Spleen (tissue), 11 donors: Measurements from ENCODE around the gene CACNA2D3. TPM values are rescaled to one million over a fixed set of nuclear protein-coding genes. Genes with fewer than 3 reads are reported as not detected.

ENCODE experiments used
- DNase-seq: peaks from one replicate; pipeline ENCODE4 v3.0.0-alpha.2; 2020
- H3K27ac ChIP-seq, 8 donors: fragments of 200-600 bp; sonication (generic) in 7 of 8; 1 replicate in 4 of 8; 2 replicates in 4 of 8; pipeline versions ENCODE4 v1.5.0 to v1.8.0; 2016 to 2021; ENCODE audit warnings: inconsistent platforms in 4 of 8, mild to moderate bottlenecking in 4 of 8, moderate library complexity in 1 of 8
- H3K27me3 ChIP-seq, 7 donors: fragments of 200-600 bp; sonication (generic) in 6 of 7; replicated peaks in 1 of 7; 1 replicate in 4 of 7; 2 replicates in 3 of 7; pipeline versions ENCODE4 v1.5.0 to v1.8.0; 2016 to 2021; ENCODE audit warnings: inconsistent platforms in 3 of 7, mild to moderate bottlenecking in 1 of 7
- H3K36me3 ChIP-seq, 6 donors: fragments of 200-600 bp; sonication (generic) in 5 of 6; 1 replicate in 4 of 6; 2 replicates in 2 of 6; pipeline versions ENCODE4 v1.5.0 to v1.8.0; 2016 to 2021; ENCODE audit warnings: inconsistent platforms in 2 of 6
- H3K4me1 ChIP-seq, 6 donors: fragments of 200-600 bp; sonication (generic) in 5 of 6; 1 replicate in 3 of 6; 2 replicates in 3 of 6; pipeline versions ENCODE4 v1.5.0 to v1.8.0; 2016 to 2021; ENCODE audit warnings: inconsistent platforms in 3 of 6
- H3K4me3 ChIP-seq, 8 donors: fragments of 200-600 bp; sonication (generic) in 7 of 8; 1 replicate in 4 of 8; 2 replicates in 4 of 8; pipeline versions ENCODE4 v1.5.0 to v1.8.0; 2016 to 2021; ENCODE audit warnings: inconsistent platforms in 4 of 8, mild to moderate bottlenecking in 4 of 8, moderate library complexity in 2 of 8
- H3K9me3 ChIP-seq, 8 donors: fragments of 200-600 bp; sonication (generic) in 7 of 8; 1 replicate in 4 of 8; 2 replicates in 4 of 8; pipeline versions ENCODE4 v1.5.0 to v1.8.0; 2016 to 2021; ENCODE audit warnings: inconsistent platforms in 4 of 8
- POLR2A ChIP-seq, 3 donors: fragments of 450-650 bp; IDR thresholded peaks; one replicate each; pipeline ENCODE4 v1.5.1; 2017; ENCODE audit warnings: antibody characterized with exemption in 3 of 3, mild to moderate bottlenecking in 1 of 3
- POLR2AphosphoS5 ChIP-seq, 3 donors: sonication (generic); formaldehyde crosslinking; IDR thresholded peaks; one replicate each; pipeline ENCODE4 v1.5.1; 2017; ENCODE audit warnings: antibody characterized with exemption in 3 of 3
- WGBS, 5 donors: extraction: QIAGEN DNeasy Blood & Tissue Kit in 3 of 5; methylation state at CpG; one replicate each; pipeline versions ENCODE4 v1.1.5 to v1.1.7; 2013 to 2018; 5-methylcytosine and 5-hydroxymethylcytosine counted together
- intact Hi-C: fragments of 100-400 bp; cut with DNase I; formaldehyde crosslinking; loops from one replicate; pipeline ENCODE4 v1.15.0; 2023; ENCODE audit warnings: low total_unique reads
- polyA plus RNA-seq, 3 donors: library from polyadenylated mRNA; stranded (reverse); fragments of 200-250 nt; gene quantifications; one replicate each; pipeline ENCODE4 v1.2.1, GENCODE V29; 2013
- total RNA-seq, 7 donors: library from RNA; depleted of rRNA in 3 of 7; stranded (reverse); fragments of >200 nt in 3 of 7; fragmentation: NEBNext Ultra II Directional in 4 of 7; extraction: Animal tissue kit (Norgen Biotek cat#: 25700) in 4 of 7; gene quantifications; one replicate each; pipeline versions ENCODE4 v1.1.0 to v1.2.1, GENCODE V29; 2016 to 2021
- TF ChIP-seq, protein P1 (sequence below), 11 experiments: fragments of 200-600 bp in 7 of 11; fragments of 450-650 bp in 4 of 11; sonication (generic) in 4 of 11; IDR thresholded peaks in 8 of 11; conservative IDR thresholded peaks in 3 of 11; 1 replicate in 7 of 11; 2 replicates in 4 of 11; pipeline versions ENCODE4 v1.4.0 to v1.8.0; 2016 to 2021; ENCODE audit warnings: antibody characterized with exemption in 11 of 11, inconsistent platforms in 4 of 11, mild to moderate bottlenecking in 1 of 11
- donor health status: healthy with polysubstance abuse.
- donor health status: DM: no; HTN: no; CAD: no; lungs with moderate emphysema.
- donor health status: DM: no; HTN: no; CAD: no.
- donor health status: Bipolar disorder and iron deficiency.
- donor health status: healthy.
- donor health status: DM: no; HTN: no; CAD: no.
- donor health status: DM: yes; HTN: yes; CAD: no.

Gene CACNA2D3
- total and polyA plus RNA-seq, 10 donors: 0.83 to 4.9 (median 2.9) TPM

- Histone ChIP-seq H3K27me3 (no peaks in the 10 kb centered on the region), H3K36me3 (no peaks in the 10 kb centered on the region), H3K27ac (no peak overlapping the region), H3K4me1 (no peaks in the 10 kb centered on the region), H3K4me3 (no peak overlapping the region), H3K9me3 (peaks cover 0 to 22% (median 17%) of the 10 kb centered on the region in 8 donors)
- intact Hi-C loops: no loop called here
- TF ChIP-seq POLR2AphosphoS5 (IDR thresholded peaks at IDR 0.05): no peak
- TF ChIP-seq, protein P1, sequence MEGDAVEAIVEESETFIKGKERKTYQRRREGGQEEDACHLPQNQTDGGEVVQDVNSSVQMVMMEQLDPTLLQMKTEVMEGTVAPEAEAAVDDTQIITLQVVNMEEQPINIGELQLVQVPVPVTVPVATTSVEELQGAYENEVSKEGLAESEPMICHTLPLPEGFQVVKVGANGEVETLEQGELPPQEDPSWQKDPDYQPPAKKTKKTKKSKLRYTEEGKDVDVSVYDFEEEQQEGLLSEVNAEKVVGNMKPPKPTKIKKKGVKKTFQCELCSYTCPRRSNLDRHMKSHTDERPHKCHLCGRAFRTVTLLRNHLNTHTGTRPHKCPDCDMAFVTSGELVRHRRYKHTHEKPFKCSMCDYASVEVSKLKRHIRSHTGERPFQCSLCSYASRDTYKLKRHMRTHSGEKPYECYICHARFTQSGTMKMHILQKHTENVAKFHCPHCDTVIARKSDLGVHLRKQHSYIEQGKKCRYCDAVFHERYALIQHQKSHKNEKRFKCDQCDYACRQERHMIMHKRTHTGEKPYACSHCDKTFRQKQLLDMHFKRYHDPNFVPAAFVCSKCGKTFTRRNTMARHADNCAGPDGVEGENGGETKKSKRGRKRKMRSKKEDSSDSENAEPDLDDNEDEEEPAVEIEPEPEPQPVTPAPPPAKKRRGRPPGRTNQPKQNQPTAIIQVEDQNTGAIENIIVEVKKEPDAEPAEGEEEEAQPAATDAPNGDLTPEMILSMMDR (IDR thresholded peaks at IDR 0.05 in 8 of 11, conservative IDR thresholded peaks at IDR 0.05 in 3 of 11): no peak
- no peak for TF ChIP-seq POLR2A (IDR thresholded peaks at IDR 0.05)
- 73 to 79% (median 76%) methylated on average over 4 to 5 of the region's 5 CpGs for WGBS, 5 donors
- no peak for DNase-seq
Observed at GRCh38 chr3:55059027-55059629, 936.8 kb downstream of the CACNA2D3 start.

- no peaks in the 10 kb centered on the region for H3K36me3 ChIP-seq
- no peak for DNase-seq
- H3K4me3 ChIP-seq: no peak overlapping the region
- H3K27ac ChIP-seq: no peak overlapping the region
- 79 to 87% (median 79%) methylated on average over 5 of the region's 5 CpGs for WGBS, 5 donors
- peaks cover 0 to 2% (median 0%) of the 10 kb centered on the region in 8 donors for H3K9me3 ChIP-seq
- TF ChIP-seq, protein P1 (IDR thresholded peaks at IDR 0.05 in 8 of 11, conservative IDR thresholded peaks at IDR 0.05 in 3 of 11): no peak
- TF ChIP-seq POLR2AphosphoS5 (IDR thresholded peaks at IDR 0.05) (no peak), POLR2A (IDR thresholded peaks at IDR 0.05) (no peak)
- intact Hi-C loops: no loop called here
- no peaks in the 10 kb centered on the region for H3K4me1 ChIP-seq
- H3K27me3 ChIP-seq: no peaks in the 10 kb centered on the region
Observed at GRCh38 chr3:55060896-55061719, 938.8 kb downstream of the CACNA2D3 start.

DNA sequence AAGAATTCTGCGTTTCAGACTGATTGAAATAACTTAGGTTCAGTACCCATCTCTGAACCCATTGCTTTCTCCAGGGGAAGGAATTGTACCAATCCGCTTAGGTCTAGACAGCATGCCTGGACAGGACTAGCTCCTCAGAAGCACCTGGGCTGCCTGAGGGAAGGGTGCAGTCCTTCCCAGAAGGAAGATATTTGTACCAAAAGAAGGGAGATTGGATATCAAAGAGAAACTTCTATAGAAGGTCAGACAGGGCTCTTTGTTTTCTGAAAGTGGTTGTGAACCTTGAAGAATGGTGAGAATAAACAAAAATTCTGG lies 939.3 kb downstream of the CACNA2D3 start:
- no peaks in the 10 kb centered on the region for H3K9me3 ChIP-seq
- H3K27ac ChIP-seq: no peak overlapping the region
- intact Hi-C loops: no loop called here
- no peak for DNase-seq
- no peaks in the 10 kb centered on the region for H3K4me1 ChIP-seq
- no peaks in the 10 kb centered on the region for H3K36me3 ChIP-seq
- no peak for TF ChIP-seq POLR2A (IDR thresholded peaks at IDR 0.05)
- TF ChIP-seq, protein P1 (IDR thresholded peaks at IDR 0.05 in 8 of 11, conservative IDR thresholded peaks at IDR 0.05 in 3 of 11): no peak
- no peak for TF ChIP-seq POLR2AphosphoS5 (IDR thresholded peaks at IDR 0.05)
- 57 to 74% (median 66%) methylated on average over 2 of the region's 2 CpGs for WGBS, 5 donors
- H3K4me3 ChIP-seq: no peak overlapping the region
- H3K27me3 ChIP-seq: no peaks in the 10 kb centered on the region

- no peak for DNase-seq
- Histone ChIP-seq H3K4me1 (no peaks in the 10 kb centered on the region), H3K4me3 (no peak overlapping the region), H3K27ac (no peak overlapping the region), H3K9me3 (no peaks in the 10 kb centered on the region), H3K36me3 (no peaks in the 10 kb centered on the region), H3K27me3 (no peaks in the 10 kb centered on the region)
- intact Hi-C loops: no loop called here
- TF ChIP-seq POLR2A (IDR thresholded peaks at IDR 0.05): no peak
- TF ChIP-seq POLR2AphosphoS5 (IDR thresholded peaks at IDR 0.05): no peak
- TF ChIP-seq, protein P1 (IDR thresholded peaks at IDR 0.05 in 8 of 11, conservative IDR thresholded peaks at IDR 0.05 in 3 of 11): no peak
- WGBS, 5 donors: 83 to 100% (median 88%) methylated on average over 1 to 2 of the region's 2 CpGs
Observed at GRCh38 chr3:55064164-55064563, 941.8 kb downstream of the CACNA2D3 start.
